Loucy (cell line): ENCODE results near the gene BCORL1.

Experiments used
- CTCF ChIP-seq: fragments of 200-600 bp; sonication (generic); conservative IDR thresholded peaks from 2 replicates; pipeline ENCODE4 v1.5.1; 2014; ENCODE audit warnings: mild to moderate bottlenecking, antibody characterized with exemption, low read length
- EZH2phosphoT487 ChIP-seq: fragments of 200-600 bp; IDR thresholded peaks from 2 replicates; pipeline ENCODE4 v1.6.1; 2018; ENCODE audit warnings: antibody characterized with exemption, mild to moderate bottlenecking, moderate library complexity, borderline replicate concordance

- TF ChIP-seq CTCF (no peak), EZH2phosphoT487 (no peak)
Measured at GRCh38 chrX:129983575-129984110, 1.2 kb downstream of the BCORL1 start.
